Measurements from ENCODE around the gene HVCN1. TPM values are rescaled to one million over a fixed set of nuclear protein-coding genes. Genes with fewer than 3 reads are reported as not detected.
"Not testable (repeated sequence)": the region's sequence is repeated elsewhere in the genome, so short reads cannot be mapped to it uniquely, and the experiment has no call there.

Gene HVCN1
- polyA plus RNA-seq, 1 experiment: 6.9 TPM

DNA sequence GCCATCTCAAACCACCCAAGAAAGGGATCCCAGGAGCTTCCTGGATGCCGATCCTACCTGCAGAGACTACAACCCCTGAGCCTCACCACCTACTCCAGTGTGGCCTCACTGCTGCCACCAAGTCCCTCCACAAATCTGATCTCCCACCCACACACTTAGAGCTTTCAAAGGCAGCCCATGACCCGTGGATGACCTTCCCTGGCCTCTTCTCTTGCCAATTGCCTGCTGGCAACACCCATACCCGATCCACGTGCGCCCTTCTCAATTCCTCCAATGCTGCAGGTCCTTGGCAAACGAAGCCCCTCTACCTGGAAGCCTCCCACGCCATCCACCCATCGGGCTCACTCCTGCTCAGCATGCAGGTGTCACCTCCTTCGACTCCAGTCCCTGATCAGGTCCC, 30.7 kb downstream of the HVCN1 start:
- Histone ChIP-seq H3K9me3 (ENCODE audit: control insufficient read depth, insufficient read depth, low read length) (no peaks in the 10 kb centered on the region; the same call in 1 of the 2 replicates), H3K27ac (ENCODE audit: low read depth, low read length) (no peak overlapping the region), H3K4me3 (ENCODE audit: low read depth, low read length) (no peak overlapping the region), H3K27me3 (ENCODE audit: control insufficient read depth, insufficient read depth, low read length) (no peaks in the 10 kb centered on the region)
- no peak for DNase-seq (ENCODE audit: low read depth, low spot score)
- CTCF ChIA-PET: interaction anchor here (1.1 kb wide), 1 partner anchor 19 kb away, joined by 3 read pairs; no protein-coding TSS in a partner anchor
- POLR2A ChIA-PET: no interaction called here
- TF ChIP-seq, protein P1, sequence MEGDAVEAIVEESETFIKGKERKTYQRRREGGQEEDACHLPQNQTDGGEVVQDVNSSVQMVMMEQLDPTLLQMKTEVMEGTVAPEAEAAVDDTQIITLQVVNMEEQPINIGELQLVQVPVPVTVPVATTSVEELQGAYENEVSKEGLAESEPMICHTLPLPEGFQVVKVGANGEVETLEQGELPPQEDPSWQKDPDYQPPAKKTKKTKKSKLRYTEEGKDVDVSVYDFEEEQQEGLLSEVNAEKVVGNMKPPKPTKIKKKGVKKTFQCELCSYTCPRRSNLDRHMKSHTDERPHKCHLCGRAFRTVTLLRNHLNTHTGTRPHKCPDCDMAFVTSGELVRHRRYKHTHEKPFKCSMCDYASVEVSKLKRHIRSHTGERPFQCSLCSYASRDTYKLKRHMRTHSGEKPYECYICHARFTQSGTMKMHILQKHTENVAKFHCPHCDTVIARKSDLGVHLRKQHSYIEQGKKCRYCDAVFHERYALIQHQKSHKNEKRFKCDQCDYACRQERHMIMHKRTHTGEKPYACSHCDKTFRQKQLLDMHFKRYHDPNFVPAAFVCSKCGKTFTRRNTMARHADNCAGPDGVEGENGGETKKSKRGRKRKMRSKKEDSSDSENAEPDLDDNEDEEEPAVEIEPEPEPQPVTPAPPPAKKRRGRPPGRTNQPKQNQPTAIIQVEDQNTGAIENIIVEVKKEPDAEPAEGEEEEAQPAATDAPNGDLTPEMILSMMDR (IDR thresholded peaks at IDR 0.05; ENCODE audit: low read depth, low read length): no peak

DNA sequence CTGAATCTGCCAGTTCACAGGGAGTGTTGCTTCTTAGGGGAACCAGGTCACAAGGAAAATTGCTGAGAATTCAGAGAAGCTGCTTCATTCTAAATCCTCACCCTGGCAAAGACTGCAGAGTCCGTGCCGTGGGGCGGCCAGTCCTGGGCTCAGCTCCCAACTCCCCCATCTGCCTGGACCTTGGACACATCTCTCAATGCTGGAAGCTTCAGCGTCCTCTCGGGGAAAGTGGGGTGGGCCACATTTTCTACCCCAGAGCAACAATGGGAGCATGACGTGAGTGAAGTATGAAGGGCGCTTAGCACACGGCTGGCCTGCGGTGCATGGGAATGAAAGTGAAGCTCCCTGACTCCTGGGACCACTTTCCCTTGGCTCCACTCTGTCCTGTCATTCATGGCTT, 31.2 kb downstream of the HVCN1 start:
- ChIA-PET CTCF (interaction anchor here (1.1 kb wide), 1 partner anchor 19 kb away, joined by 3 read pairs; no protein-coding TSS in a partner anchor), POLR2A (no interaction called here)
- TF ChIP-seq, protein P1 (IDR thresholded peaks at IDR 0.05; ENCODE audit: low read depth, low read length): no peak
- no peak for DNase-seq (ENCODE audit: low read depth, low spot score)
- H3K27me3 ChIP-seq (ENCODE audit: control insufficient read depth, insufficient read depth, low read length): no peaks in the 10 kb centered on the region
- H3K27ac ChIP-seq (ENCODE audit: low read depth, low read length): no peak overlapping the region
- no peaks in the 10 kb centered on the region; the same call in 1 of the 2 replicates for H3K9me3 ChIP-seq (ENCODE audit: control insufficient read depth, insufficient read depth, low read length)
- H3K4me3 ChIP-seq (ENCODE audit: low read depth, low read length): no peak overlapping the region

DNA sequence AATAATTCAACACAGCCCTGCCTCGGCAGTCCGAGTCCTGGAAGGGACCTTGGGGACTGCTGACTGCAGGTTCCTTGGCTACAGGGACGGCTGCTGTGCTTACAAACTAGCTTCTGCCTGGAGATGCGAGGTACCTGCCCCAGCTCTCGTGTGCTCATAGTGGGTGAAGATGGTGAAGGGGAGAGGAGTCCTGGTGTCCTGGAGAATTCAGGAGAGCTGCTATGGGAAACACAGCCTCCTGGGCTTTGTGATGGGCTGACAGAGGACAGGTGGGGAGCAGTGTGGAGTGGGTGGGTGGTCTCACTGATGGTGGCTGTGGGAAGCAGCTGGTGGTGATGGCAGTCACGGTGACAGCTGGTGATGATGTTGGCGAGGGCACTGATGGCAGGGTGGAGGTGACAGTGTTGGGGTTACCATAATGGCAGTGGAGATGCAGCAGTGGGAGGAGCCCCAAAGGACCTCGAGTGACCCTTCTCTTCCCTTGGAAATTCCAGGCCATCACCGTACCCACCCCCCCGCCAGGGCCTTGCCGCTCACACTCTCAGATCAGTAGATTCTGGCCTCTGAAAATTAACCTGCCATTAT, 32.8 kb downstream of the HVCN1 start:
- DNase-seq (ENCODE audit: low read depth, low spot score): no peak
- Histone ChIP-seq H3K27me3 (ENCODE audit: control insufficient read depth, insufficient read depth, low read length) (no peaks in the 10 kb centered on the region), H3K4me3 (ENCODE audit: low read depth, low read length) (no peak overlapping the region), H3K27ac (ENCODE audit: low read depth, low read length) (no peak overlapping the region), H3K9me3 (ENCODE audit: control insufficient read depth, insufficient read depth, low read length) (no peaks in the 10 kb centered on the region; the same call in 1 of the 2 replicates)
- ChIA-PET POLR2A (no interaction called here), CTCF (no interaction called here)
- TF ChIP-seq, protein P1 (IDR thresholded peaks at IDR 0.05; ENCODE audit: low read depth, low read length): no peak

DNA sequence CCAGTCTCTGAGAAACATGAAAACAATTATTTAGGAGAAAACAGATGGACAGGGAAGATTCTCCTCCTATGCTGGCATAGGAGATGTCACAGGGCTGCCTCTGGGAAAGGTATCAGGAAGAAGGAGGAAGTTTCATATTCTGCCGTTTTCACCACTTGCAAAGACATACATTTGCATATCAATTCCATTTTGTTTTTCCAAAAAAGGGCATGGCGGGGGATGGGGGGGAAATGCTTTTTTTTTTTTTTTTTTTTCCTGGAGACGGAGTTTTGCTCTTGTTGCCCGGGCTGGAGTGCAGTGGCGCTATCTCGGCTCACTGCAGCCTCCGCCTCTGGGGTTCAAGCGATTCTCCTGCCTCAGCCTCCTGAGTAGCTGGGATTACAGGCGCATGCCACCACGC, 34.7 kb downstream of the HVCN1 start:
- H3K27ac ChIP-seq (ENCODE audit: low read depth, low read length); CTCF ChIA-PET; H3K4me3 ChIP-seq (ENCODE audit: low read depth, low read length); DNase-seq (ENCODE audit: low read depth, low spot score); H3K9me3 ChIP-seq (ENCODE audit: control insufficient read depth, insufficient read depth, low read length); H3K27me3 ChIP-seq (ENCODE audit: control insufficient read depth, insufficient read depth, low read length): not testable (repeated sequence)
- POLR2A ChIA-PET: interaction anchor here (0.6 kb wide), 1 partner anchor 9 kb away, joined by 11 read pairs; no protein-coding TSS in a partner anchor

DNA sequence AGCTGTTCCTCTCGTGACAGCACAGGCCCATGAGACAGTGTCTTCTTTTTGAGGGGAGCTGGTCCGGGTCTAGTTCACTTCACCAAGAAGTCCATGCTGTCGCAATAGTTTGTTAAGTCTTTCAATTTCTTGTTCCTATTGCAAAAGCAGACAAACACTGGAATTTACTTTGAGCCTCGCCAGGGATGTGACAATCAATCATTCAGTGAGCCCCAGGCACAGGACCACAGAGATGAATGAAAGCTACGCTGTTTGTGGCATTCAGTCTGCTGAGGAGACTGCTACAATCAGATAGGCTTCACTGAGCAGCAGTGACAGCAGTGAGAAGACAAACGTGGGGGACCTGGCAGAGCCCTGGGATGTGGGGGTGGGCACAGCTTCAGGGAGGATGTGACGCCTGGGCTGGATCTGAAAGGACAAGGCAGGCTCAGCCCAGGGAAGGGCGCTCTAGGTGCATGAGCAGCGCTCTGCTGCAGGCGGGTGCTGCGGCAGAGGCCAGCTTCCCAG, 39.5 kb downstream of the HVCN1 start:
- Histone ChIP-seq H3K4me3 (ENCODE audit: low read depth, low read length) (no peak overlapping the region), H3K9me3 (ENCODE audit: control insufficient read depth, insufficient read depth, low read length) (no peaks in the 10 kb centered on the region), H3K27me3 (ENCODE audit: control insufficient read depth, insufficient read depth, low read length) (no peaks in the 10 kb centered on the region), H3K27ac (ENCODE audit: low read depth, low read length) (no peak overlapping the region)
- POLR2A ChIA-PET: no interaction called here
- TF ChIP-seq, protein P1 (IDR thresholded peaks at IDR 0.05; ENCODE audit: low read depth, low read length): no peak
- DNase-seq (ENCODE audit: low read depth, low spot score): no peak
- CTCF ChIA-PET: interaction anchor here (1.0 kb wide), 1 partner anchor 199 kb away, joined by 3 read pairs; the partner anchor contains the start of gene ARPC3

Data from AG04450 (cell line).